ENCODE data around the gene UACA.

UACA gene

GRCh38 chr15:70698426-70698825 is 64.9 kb downstream of the UACA start:
- DNase-seq (ENCODE audit: insufficient read length, low spot score), result no peak
- no peak for FAIRE-seq
- TF ChIP-seq POLR2AphosphoS5 (IDR thresholded peaks at IDR 0.05; ENCODE audit: low read depth, low read length) (no peak), SPI1 (IDR thresholded peaks at IDR 0.05; ENCODE audit: low read depth, low read length) (no peak), POU2F2 (IDR thresholded peaks at IDR 0.05; ENCODE audit: low read depth, low read length) (no peak), PAX5 (IDR thresholded peaks at IDR 0.05; ENCODE audit: insufficient read depth, low read length, severe bottlenecking) (no peak), TAF1 (IDR thresholded peaks at IDR 0.05; ENCODE audit: low read depth, low read length) (no peak), POLR2A (IDR thresholded peaks at IDR 0.05; ENCODE audit: low read depth, low read length) (no peak)

GRCh38 chr15:70690491-70691276 is 72.7 kb downstream of the UACA start:
- FAIRE-seq, result no peak
- TF ChIP-seq PAX5 (IDR thresholded peaks at IDR 0.05; ENCODE audit: insufficient read depth, low read length, severe bottlenecking), result no peak
- TF ChIP-seq TAF1 (IDR thresholded peaks at IDR 0.05; ENCODE audit: low read depth, low read length), result no peak
- no peak for TF ChIP-seq POLR2A (IDR thresholded peaks at IDR 0.05; ENCODE audit: low read depth, low read length)
- TF ChIP-seq SPI1 (IDR thresholded peaks at IDR 0.05; ENCODE audit: low read depth, low read length), result no peak
- TF ChIP-seq POU2F2 (IDR thresholded peaks at IDR 0.05; ENCODE audit: low read depth, low read length), result no peak
- TF ChIP-seq POLR2AphosphoS5 (IDR thresholded peaks at IDR 0.05; ENCODE audit: low read depth, low read length), result no peak
- DNase-seq (ENCODE audit: insufficient read length, low spot score), result no peak

- FAIRE-seq (no peak), DNase-seq (ENCODE audit: insufficient read length, low spot score) (no peak)
- TF ChIP-seq TAF1 (IDR thresholded peaks at IDR 0.05; ENCODE audit: low read depth, low read length) (no peak), POU2F2 (IDR thresholded peaks at IDR 0.05; ENCODE audit: low read depth, low read length) (no peak), SPI1 (IDR thresholded peaks at IDR 0.05; ENCODE audit: low read depth, low read length) (no peak), PAX5 (IDR thresholded peaks at IDR 0.05; ENCODE audit: insufficient read depth, low read length, severe bottlenecking) (no peak), POLR2AphosphoS5 (IDR thresholded peaks at IDR 0.05; ENCODE audit: low read depth, low read length) (no peak), POLR2A (IDR thresholded peaks at IDR 0.05; ENCODE audit: low read depth, low read length) (no peak)
Measured at GRCh38 chr15:70690021-70690420, 73.3 kb downstream of the UACA start.

GRCh38 chr15:70687482-70687881 is 75.9 kb downstream of the UACA start:
- no peak for FAIRE-seq
- TF ChIP-seq TAF1 (IDR thresholded peaks at IDR 0.05; ENCODE audit: low read depth, low read length) (no peak), POLR2AphosphoS5 (IDR thresholded peaks at IDR 0.05; ENCODE audit: low read depth, low read length) (no peak), POLR2A (IDR thresholded peaks at IDR 0.05; ENCODE audit: low read depth, low read length) (no peak), SPI1 (IDR thresholded peaks at IDR 0.05; ENCODE audit: low read depth, low read length) (no peak)

GRCh38 chr15:70680817-70681216 is 82.5 kb downstream of the UACA start:
- DNase-seq (ENCODE audit: insufficient read length, low spot score) (no peak), FAIRE-seq (no peak)
- TF ChIP-seq POLR2A (IDR thresholded peaks at IDR 0.05; ENCODE audit: low read depth, low read length), result no peak
- no peak for TF ChIP-seq POLR2AphosphoS5 (IDR thresholded peaks at IDR 0.05; ENCODE audit: low read depth, low read length)
- TF ChIP-seq PAX5 (IDR thresholded peaks at IDR 0.05; ENCODE audit: insufficient read depth, low read length, severe bottlenecking), result no peak
- TF ChIP-seq SPI1 (IDR thresholded peaks at IDR 0.05; ENCODE audit: low read depth, low read length), result no peak
- TF ChIP-seq POU2F2 (IDR thresholded peaks at IDR 0.05; ENCODE audit: low read depth, low read length), result no peak
- no peak for TF ChIP-seq TAF1 (IDR thresholded peaks at IDR 0.05; ENCODE audit: low read depth, low read length)

More at GRCh38 chr15:70687482-70687881, 75.9 kb downstream of the UACA start:
- no peak for DNase-seq (ENCODE audit: insufficient read length, low spot score)

GRCh38 chr15:70679919-70680231 is 83.5 kb downstream of the UACA start:
- FAIRE-seq (no peak), DNase-seq (ENCODE audit: insufficient read length, low spot score) (no peak)
- no peak for TF ChIP-seq PAX5 (IDR thresholded peaks at IDR 0.05; ENCODE audit: insufficient read depth, low read length, severe bottlenecking)
- TF ChIP-seq POU2F2 (IDR thresholded peaks at IDR 0.05; ENCODE audit: low read depth, low read length), result no peak
- no peak for TF ChIP-seq POLR2AphosphoS5 (IDR thresholded peaks at IDR 0.05; ENCODE audit: low read depth, low read length)
- TF ChIP-seq SPI1 (IDR thresholded peaks at IDR 0.05; ENCODE audit: low read depth, low read length), result no peak
- no peak for TF ChIP-seq TAF1 (IDR thresholded peaks at IDR 0.05; ENCODE audit: low read depth, low read length)
- TF ChIP-seq POLR2A (IDR thresholded peaks at IDR 0.05; ENCODE audit: low read depth, low read length), result no peak

GRCh38 chr15:70672081-70672480 is 91.3 kb downstream of the UACA start:
- DNase-seq (ENCODE audit: insufficient read length, low spot score) (no peak), FAIRE-seq (peak; percentile 74)
- TF ChIP-seq SPI1 (IDR thresholded peaks at IDR 0.05; ENCODE audit: low read depth, low read length), result peak; percentile 72
- no peak for TF ChIP-seq POU2F2 (IDR thresholded peaks at IDR 0.05; ENCODE audit: low read depth, low read length)

GRCh38 chr15:70670680-70671079 is 92.7 kb downstream of the UACA start:
- no peak for TF ChIP-seq POU2F2 (IDR thresholded peaks at IDR 0.05; ENCODE audit: low read depth, low read length)
- TF ChIP-seq POLR2A (IDR thresholded peaks at IDR 0.05; ENCODE audit: low read depth, low read length), result no peak
- no peak for FAIRE-seq

GRCh38 chr15:70669966-70670658 is 93.2 kb downstream of the UACA start:
- TF ChIP-seq POU2F2 (IDR thresholded peaks at IDR 0.05; ENCODE audit: low read depth, low read length) (no peak), POLR2AphosphoS5 (IDR thresholded peaks at IDR 0.05; ENCODE audit: low read depth, low read length) (no peak), POLR2A (IDR thresholded peaks at IDR 0.05; ENCODE audit: low read depth, low read length) (no peak), SPI1 (IDR thresholded peaks at IDR 0.05; ENCODE audit: low read depth, low read length) (no peak), TAF1 (IDR thresholded peaks at IDR 0.05; ENCODE audit: low read depth, low read length) (no peak), PAX5 (IDR thresholded peaks at IDR 0.05; ENCODE audit: insufficient read depth, low read length, severe bottlenecking) (no peak)
- DNase-seq (ENCODE audit: insufficient read length, low spot score) (no peak), FAIRE-seq (no peak)

More at GRCh38 chr15:70670680-70671079, 92.7 kb downstream of the UACA start:
- DNase-seq (ENCODE audit: insufficient read length, low spot score), result no peak

Data from GM12891 (cell line).